DMS79 (cell line): ENCODE results near the gene GSTA5.
"Not testable (repeated sequence)": the region's sequence is repeated elsewhere in the genome, so short reads cannot be mapped to it uniquely, and the experiment has no call there.

Experiments
- DNase-seq: peaks from one replicate; lab custom pipeline; 2025; lab: John Stamatoyannopoulos, UW

The GSTA5 gene

GRCh38 chr6:52840763-52841585 is at the start of gene GSTA5:
Gene GSTA5, minus strand, starts transcription at chr6:52840813.
- no peak for DNase-seq

DNA sequence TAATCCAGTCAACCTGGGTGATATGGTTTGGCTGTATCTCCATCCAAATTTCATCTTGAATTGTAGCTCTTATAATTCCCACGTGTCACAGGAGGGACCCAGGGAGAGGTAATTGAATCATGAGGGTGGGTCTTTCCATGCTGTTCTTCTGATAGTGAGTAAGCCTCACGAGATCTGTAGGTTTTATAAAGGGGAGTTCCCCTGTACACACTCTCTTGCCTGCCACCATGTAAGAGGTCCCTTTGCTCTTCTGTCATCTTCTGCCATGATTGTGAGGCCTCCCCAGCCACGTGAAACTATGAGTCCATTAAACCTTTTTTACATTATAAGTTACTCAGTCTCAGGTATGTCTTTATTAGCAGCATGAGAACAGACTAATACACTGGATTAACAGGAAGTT is 49.4 kb upstream of the GSTA5 start:
- no peak for DNase-seq

DNA sequence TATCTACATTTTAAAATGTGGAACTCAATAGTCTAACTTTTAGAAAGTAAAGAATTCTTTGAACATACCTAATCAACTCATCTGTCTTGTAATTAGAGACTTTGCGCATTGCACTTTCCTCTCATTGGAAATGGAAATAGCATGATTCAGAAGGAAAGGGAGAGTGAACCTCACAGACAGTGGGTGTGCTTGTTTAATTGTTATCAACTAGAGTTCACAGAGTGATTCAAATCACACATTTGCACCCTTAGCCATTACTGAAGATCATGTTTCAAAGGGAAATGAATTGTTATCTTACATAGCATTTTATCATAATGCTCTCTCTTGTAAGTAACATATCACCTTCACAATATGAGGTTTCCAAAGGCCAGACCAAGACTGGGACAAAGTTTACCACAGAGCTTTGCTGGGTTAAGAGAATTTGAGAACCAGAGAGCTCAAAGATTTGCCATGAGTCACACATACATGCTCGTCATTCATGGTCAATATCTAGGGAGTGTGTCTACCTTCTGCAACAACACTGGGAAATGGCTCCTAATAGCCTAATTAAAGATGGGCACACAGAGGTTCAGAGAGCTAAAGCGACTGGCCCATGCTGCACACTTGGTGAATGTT is 47.4 kb upstream of the GSTA5 start:
- no peak for DNase-seq

- peak; percentile 35 for DNase-seq
Measured at GRCh38 chr6:52881996-52882841, 41.6 kb upstream of the GSTA5 start.

- no peak for DNase-seq
Measured at GRCh38 chr6:52881662-52881995, 41.0 kb upstream of the GSTA5 start.

DNA sequence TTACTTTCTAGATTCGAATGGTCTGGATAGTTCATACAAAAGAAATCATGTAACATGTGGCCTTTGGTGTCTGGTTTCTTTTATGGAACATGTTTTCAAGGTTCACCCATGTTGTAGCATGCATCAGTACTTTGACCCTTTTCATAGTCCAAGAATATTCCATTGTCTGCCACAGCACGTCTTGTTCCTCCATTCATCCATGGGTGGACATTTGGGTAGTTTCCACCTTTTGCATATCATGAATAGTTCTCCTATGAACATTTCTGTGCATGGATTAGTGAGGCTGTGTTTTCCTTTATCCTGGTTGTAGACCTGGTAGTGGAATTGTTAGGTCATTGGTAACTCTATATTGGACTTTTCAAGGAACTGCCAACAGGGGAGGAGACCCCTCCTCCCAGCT is 37.2 kb upstream of the GSTA5 start:
- no peak for DNase-seq

- DNase-seq, result no peak
Measured at GRCh38 chr6:52877168-52877567, 36.6 kb upstream of the GSTA5 start.

- DNase-seq, result no peak
Measured at GRCh38 chr6:52876056-52876787, 35.6 kb upstream of the GSTA5 start.

DNA sequence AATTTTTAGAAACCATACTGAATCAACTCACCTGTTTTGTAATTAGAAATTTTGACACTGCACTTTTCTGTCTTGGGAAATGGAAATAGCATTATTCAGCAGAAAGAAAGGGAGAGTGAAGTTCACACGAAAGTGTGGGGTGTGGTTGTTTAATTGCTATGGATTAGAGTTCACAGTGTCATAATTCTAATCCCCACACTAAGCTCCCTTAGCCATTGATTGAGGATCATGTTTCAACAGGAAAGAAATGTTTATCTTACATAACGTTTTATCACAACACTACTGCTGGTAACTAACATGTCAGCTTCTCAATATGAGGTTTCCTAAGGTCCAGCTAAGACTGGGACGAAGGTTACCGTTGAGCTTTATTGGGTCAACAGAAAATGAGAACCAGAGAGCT is 31.4 kb upstream of the GSTA5 start:
- no peak for DNase-seq

DNA sequence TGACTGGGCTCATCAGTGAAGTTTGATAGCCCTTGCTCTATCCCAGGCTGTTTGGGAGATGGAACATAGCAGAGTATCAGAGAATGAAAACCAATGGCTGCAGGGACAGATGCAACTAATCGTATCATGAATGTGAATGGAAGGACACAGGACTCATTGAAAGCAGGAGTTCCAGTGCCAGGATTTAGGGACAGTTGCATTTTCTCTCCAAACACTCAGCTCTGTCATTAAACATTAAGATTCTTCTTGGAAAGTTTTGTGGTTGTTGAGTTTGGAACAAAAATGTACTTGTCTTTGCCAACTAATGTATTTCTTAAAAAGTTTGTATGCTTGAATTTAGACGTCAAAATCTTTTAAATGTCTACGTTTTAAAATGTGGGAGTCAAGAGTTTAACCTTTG is 31.0 kb upstream of the GSTA5 start:
- DNase-seq, result no peak

GRCh38 chr6:52870335-52871091 is 29.9 kb upstream of the GSTA5 start:
- not testable (repeated sequence) for DNase-seq

GRCh38 chr6:52868899-52869298 is 28.3 kb upstream of the GSTA5 start:
- DNase-seq, result not testable (repeated sequence)

- DNase-seq, result no peak
Measured at GRCh38 chr6:52868240-52868639, 27.6 kb upstream of the GSTA5 start.

DNA sequence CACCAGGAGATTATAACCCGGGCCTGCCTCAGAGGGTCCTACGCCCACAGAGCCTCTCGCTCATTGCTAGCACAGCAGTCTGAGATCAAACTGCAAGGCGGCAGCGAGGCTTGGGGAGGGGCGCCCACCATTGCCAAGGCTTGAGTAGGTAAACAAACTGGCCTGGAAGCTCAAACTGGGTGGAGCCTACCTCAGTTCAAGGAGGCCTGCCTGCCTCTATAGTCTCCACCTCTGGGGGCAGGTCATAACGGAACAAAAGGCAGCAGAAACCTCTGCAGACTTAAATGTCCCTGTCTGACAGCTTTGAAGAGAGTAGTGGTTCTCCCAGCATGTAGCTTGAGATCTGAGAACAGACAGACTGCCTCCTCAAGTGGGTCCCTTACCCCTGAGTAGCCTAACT is 20.5 kb upstream of the GSTA5 start:
- DNase-seq, result not testable (repeated sequence)

GRCh38 chr6:52858416-52858815 is 17.8 kb upstream of the GSTA5 start:
- DNase-seq, result no peak

DNA sequence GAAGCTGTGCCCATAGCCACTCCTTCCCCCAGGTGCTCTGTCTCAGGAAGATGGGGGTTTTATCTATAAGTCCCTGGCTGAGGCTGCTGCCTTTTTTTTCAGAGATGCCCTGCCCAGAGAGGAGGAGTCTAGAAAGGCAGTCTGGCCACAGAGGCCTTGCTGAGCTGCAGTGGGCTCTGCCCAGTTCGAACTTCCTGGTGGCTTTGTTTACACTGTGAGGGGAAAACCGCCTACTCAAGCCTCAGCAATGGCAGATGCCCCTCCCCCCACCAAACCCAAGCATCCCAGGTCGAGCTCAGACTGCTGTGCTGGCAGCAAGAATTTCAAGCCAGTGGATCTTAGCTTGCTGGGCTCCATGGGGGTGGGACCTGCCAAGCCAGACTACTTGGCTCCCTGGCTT is 15.5 kb upstream of the GSTA5 start:
- DNase-seq, result not testable (repeated sequence)

GRCh38 chr6:52849137-52849536 is 8.5 kb upstream of the GSTA5 start:
- no peak for DNase-seq

- no peak for DNase-seq
Measured at GRCh38 chr6:52846002-52846401, 5.4 kb upstream of the GSTA5 start.

DNA sequence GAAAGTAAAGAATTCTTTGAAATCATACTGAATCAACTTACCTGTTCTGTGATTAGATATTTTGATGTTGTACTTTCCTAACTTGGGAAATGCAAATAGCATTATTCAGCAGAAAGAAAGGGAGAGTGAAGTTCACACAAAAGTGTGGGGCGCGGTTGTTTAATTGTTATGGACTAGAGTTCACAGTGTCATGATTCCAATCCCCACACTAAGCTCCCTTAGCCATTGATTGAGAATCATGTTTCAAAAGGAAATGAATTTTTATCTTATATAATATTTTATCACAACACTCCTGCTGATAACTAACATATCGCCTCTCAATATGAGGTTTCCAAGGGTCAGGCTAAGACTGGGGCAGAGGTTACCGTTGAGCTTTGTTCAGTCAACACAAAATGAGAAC is 3.0 kb upstream of the GSTA5 start:
- DNase-seq, result no peak

DNA sequence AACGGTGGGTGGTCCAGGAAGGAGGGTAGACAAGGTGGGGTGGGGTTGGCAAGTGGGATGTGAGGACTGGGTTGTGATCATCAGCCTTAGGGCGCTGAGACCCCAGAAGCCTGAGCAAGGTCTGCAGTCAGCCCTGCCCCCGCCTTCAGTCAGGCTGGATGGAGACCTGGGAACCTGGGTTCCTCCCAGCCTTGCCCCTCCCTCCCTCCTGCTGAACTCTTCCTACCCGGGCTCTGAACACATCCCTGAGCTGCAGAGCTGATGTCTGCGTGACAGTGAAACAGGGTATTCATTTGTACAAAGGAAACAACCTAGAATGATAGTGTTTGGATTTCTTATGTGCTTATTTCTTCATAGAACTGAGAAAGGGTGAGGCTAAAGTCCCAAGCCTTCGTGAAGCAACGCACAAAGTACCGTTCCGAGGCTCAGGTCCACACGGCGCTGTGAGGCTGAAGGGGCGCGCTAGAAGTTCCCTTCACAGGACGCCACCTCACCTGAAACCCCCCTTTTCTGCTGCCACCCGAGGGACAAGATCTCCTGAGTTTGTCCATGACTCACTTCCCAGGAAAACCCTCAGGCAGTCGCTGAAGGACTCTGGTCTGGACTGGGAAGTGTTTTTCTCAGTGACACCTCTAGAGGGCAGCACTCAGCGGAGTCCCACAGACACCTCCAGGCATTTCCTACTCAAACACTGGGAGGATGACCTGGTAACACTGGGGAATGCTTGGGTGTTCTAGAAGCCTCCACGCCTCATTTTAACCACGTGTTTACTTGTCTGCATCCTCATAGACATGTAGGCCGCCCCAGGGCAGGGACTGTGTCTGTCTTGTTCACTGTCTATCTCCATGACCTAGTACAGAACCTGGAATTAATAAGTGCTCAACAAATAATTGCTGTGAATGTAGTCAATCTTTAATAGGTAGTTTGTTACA is 1.2 kb downstream of the GSTA5 start:
- DNase-seq, result no peak
